Dermis microvascular lymphatic vessel endothelial cell (primary cell): ENCODE results near the gene IGF2R. TPM values are rescaled to one million over a fixed set of nuclear protein-coding genes. Genes with fewer than 3 reads are reported as not detected.

Experiments
- DNase-seq, 2 donors: peaks; one replicate each; pipeline versions ENCODE4 v3.0.0 to v3.0.0-alpha.2; 2010; ENCODE audit warnings: low read depth in 2 of 2
- total RNA-seq: library from RNA; depleted of rRNA; stranded (reverse); fragments of >200 nt; gene quantifications from 2 replicates; pipeline ENCODE4 v1.2.1, GENCODE V29; 2014

Gene IGF2R
- total RNA-seq, 1 donor from 2014 or later: 81.4 TPM

DNA sequence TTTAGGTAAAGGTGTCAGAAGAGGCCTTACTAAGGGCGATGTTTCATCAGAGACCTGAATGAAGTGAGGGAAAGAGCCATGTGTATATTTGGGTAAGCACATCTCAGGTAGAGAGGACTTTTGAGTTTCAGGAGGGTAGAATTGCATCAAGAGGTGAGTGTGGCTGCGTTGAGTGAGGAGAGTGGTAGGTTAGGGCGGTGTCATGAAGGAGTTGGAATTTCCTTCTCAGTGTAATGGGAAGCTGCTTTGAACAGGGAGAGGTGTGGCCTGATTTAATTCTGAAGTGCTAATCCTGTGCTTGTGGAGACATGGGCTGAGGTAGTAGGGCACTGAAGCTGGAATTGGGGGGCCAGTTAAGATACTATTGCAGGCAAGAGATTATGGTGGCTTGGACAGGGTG is 53.9 kb downstream of the IGF2R start:
- DNase-seq: no peak

DNA sequence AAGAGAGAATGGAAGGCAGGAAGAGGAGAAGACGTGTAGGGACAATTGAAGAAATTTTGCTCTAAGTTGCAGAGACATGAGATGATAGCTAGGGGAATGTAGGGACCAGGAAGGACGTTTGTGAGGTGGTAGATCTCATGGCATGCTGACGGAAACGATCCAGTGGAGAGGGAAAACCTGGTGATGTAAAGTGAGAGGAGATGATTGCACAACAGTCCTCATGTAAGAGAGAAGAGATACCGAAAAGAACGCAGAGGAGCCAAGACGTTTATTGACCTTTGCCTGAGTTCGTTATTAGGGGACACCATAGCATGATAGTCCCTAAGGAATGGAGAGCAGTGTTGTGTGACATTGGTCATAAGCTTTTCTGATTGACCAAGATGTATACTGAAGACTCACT is 55.3 kb downstream of the IGF2R start:
- no peak for DNase-seq

DNA sequence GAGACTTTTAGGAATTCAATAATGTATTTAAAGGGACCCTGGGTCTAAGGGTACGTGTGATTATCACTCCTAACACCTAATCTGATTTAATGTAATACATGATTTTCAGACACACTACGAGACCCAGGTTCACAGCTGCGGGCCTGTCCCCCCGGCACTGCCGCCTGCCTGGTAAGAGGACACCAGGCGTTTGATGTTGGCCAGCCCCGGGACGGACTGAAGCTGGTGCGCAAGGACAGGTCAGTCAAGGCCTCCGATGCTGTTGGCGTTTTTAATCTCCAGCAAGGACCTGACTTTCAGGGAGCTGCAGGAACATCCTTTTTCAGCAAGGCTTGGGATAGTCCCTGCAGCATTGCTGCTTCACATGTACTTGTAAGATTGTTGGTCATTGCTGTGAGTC is 58.2 kb downstream of the IGF2R start:
- no peak for DNase-seq

- DNase-seq: no peak
These were observed 59.0 kb downstream of the IGF2R start for GRCh38 chr6:160027931-160028330.

DNA sequence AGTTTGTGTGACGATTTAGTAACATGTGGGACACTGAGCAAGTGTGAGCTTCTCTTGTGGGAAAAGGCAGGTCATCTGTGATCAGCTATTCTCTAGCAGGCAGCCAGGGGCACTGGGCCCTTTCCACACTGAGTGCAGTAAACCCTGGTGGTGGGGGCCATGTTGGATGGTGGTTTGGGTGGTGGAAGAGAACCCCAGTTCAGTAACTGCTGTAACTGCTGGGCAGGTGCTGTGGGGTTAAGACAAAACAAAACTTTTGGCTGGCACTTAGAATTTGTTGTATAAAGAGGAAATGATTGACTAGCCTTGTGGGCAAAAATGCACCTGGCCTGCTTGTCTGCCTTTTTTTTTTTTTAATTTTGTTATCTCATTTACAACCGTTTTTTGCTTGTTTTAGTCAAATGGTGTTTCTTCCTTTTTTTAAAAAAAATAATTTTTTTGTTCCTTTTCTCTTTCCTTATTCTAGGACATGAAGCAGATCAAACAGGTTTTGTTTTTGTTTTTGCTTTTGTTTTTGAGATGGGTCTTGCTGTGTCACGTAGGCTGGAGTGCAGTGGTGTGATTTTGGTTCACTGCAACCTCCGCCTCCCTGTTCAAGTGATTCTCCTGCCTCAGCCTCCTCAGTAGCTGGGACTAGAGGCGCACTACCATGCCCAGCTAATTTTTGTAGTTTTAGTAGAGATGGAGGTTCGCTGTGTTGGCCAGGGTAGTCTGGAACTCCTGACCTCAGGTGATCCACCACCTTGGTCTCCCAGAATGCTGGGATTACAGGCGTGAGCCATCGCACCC is 59.8 kb downstream of the IGF2R start:
- DNase-seq: no peak

- DNase-seq: no peak
These were observed 60.6 kb downstream of the IGF2R start for GRCh38 chr6:160029525-160029924.

- DNase-seq: peak; percentile 17 to 19
These were observed 61.2 kb downstream of the IGF2R start for GRCh38 chr6:160030103-160030502.

- DNase-seq: no peak
These were observed 62.6 kb downstream of the IGF2R start for GRCh38 chr6:160031442-160031841.

GRCh38 chr6:160031871-160032270 is 63.0 kb downstream of the IGF2R start:
- no peak for DNase-seq

- no peak for DNase-seq
These were observed 63.7 kb downstream of the IGF2R start for GRCh38 chr6:160032538-160032937.

- no peak for DNase-seq
These were observed 65.4 kb downstream of the IGF2R start for GRCh38 chr6:160034036-160034930.

DNA sequence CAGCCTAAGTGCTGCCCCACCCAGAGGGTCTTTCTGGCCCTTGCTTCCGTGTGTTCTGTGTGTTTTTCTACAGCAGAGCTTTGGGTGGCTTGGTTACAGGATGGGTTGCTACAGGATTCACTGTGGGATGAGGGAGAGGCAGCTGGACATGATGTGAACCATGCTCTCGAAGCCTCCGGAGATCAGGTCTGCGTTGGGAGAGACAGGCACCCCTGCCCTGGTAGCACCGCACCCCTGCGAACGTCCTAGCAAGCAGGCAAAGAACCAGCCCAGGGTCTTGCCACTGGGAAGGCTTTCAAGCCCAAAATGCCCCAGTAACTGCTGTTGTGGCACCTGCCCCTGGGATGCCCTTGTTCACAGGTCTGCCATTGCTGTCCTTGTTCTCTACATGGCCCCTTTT is 66.4 kb downstream of the IGF2R start:
- no peak for DNase-seq

DNA sequence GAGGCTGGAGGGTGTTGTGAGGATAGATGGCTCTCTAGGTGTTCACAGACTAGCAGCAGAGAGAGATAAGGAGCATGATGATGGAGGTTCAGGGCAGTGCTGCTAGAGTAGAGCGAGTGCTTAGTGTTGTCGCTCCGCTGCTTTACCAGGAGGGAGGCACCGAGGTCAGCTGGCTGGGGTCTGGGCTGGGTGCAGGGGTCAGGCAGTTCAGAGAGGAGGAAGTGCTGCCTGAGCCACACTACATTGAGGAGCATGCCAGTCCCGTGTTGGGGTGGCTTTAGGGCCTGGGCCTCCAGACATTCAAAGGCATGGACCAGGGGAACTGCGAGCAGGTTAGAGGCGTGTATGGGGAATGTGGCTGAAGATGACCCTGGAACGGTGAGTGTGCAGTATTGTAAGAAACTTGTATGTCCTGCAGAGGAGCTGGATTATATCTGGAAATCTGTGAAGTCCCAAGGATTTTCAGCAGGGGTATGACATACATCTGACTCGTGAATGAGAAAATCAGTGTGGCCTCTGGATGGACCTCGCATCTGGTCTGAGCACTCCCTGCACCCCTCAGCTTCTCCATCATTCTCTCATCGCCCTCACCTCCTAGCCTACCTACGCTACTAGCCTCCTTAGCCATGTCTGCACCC is 66.9 kb downstream of the IGF2R start:
- no peak for DNase-seq

- DNase-seq: no peak
These were observed 67.4 kb downstream of the IGF2R start for GRCh38 chr6:160036331-160036695.

DNA sequence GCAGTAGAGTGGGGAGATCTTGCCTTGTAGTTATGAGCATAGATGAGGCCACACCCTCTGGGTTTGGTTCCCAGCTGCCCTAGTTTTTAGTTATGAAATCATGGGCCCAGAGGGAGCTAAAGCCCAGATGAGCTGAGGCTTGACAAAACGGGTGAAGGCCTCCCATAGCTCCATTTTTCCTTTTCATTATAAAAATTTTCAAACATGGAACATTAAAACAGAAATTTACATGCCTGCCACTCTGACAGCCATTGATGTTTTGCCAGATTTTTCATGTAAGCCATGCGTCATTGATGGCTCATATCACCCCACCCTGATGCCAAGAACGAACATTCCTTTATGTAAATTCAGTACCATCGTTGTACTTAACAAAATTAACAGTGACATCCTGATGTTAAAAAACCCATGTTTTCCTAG is 67.9 kb downstream of the IGF2R start:
- DNase-seq: no peak

- no peak for DNase-seq
These were observed 69.6 kb downstream of the IGF2R start for GRCh38 chr6:160038479-160038878.

DNA sequence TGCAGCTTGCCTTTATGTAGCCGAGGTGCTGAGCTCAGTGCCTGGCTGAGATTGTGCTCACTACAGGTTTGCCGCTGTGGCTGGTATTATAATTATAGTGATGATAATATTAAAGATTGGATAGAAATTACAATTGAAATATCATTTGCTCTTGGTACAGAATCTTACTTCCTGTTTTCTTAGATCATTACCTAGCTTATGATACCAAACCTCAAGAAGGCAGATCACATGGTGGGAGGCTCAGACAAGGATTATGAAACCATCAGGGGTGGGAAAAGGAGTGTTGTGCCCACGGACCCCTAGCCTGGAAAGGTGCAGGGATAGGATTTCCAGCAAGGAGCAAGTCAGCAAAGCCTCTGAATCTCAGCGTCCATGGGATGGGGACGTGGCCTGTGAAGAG is 70.6 kb downstream of the IGF2R start:
- DNase-seq: no peak

GRCh38 chr6:160040055-160040454 is 71.2 kb downstream of the IGF2R start:
- DNase-seq: no peak

- no peak for DNase-seq
These were observed 71.8 kb downstream of the IGF2R start for GRCh38 chr6:160040527-160041264.

GRCh38 chr6:160041608-160042007 is 72.7 kb downstream of the IGF2R start:
- DNase-seq: no peak

GRCh38 chr6:160042014-160042773 is 73.3 kb downstream of the IGF2R start:
- DNase-seq: no peak
